Panc1 (cell line): ENCODE results near the gene ZNF433. TPM values are rescaled to one million over a fixed set of nuclear protein-coding genes. Genes with fewer than 3 reads are reported as not detected.

Source experiments
- ATAC-seq: fragments of 200-7000 bp; cut with Tn5 transposase; 2 replicates; pipeline ENCODE4 v1.9.1; 2020; ENCODE audit warnings: mild to moderate bottlenecking, moderate library complexity
- BruUV-seq: library from RNA; stranded (reverse); fragments of 400-500 nt; replicated peaks from 2 replicates; lab custom pipeline; 2021; lab: Mats Ljungman, UMichigan
- CTCF ChIA-PET: fragments of 300-600 bp; sonication (Branson Sonifier 250); formaldehyde crosslinking; loops from one replicate; lab custom pipeline; 2022; ENCODE audit warnings: antibody characterized with exemption; lab: Charles Lee
- POLR2A ChIA-PET: fragments of 300-600 bp; sonication (Branson Sonifier 250); formaldehyde crosslinking; loops from one replicate; lab custom pipeline; 2022; ENCODE audit warnings: antibody characterized with exemption; lab: Charles Lee
- DNase-seq: peaks from one replicate; pipeline ENCODE4 v3.0.0-alpha.2; 2010; ENCODE audit warnings: low read depth, low spot score
- H3K27ac ChIP-seq: 2 replicates; pipeline ENCODE4 v1.5.1; 2011; ENCODE audit warnings: mild to moderate bottlenecking, low read length, inconsistent platforms
- H3K27me3 ChIP-seq: fragments of 200-500 bp; sonication (Bioruptor generic); 2 replicates; pipeline ENCODE4 v1.6.0; 2014; ENCODE audit warnings: low read length, inconsistent platforms; ENCODE audit not compliant: control insufficient read depth, insufficient read depth
- H3K36me3 ChIP-seq: fragments of 200-500 bp; sonication (Bioruptor generic); 2 replicates; pipeline ENCODE4 v1.5.1; 2014; ENCODE audit warnings: inconsistent platforms, mild to moderate bottlenecking, low read length, moderate library complexity; ENCODE audit not compliant: control insufficient read depth, insufficient read depth
- H3K4me1 ChIP-seq: 2 replicates; pipeline ENCODE4 v1.5.1; 2011; ENCODE audit warnings: inconsistent platforms, mild to moderate bottlenecking, low read length, moderate library complexity; ENCODE audit not compliant: control insufficient read depth, insufficient read depth
- H3K4me3 ChIP-seq, 2 experiments: 2 replicates each; pipeline ENCODE4 v1.5.1; 2011 to 2012; ENCODE audit warnings: low read depth in 2 of 2, low read length in 2 of 2, mild to moderate bottlenecking in 2 of 2, inconsistent platforms in 1 of 2, moderate library complexity in 1 of 2
- H3K9me3 ChIP-seq: fragments of 200-500 bp; sonication (Bioruptor generic); 2 replicates; pipeline ENCODE4 v1.5.1; 2014; ENCODE audit warnings: low read depth, mild to moderate bottlenecking, inconsistent platforms, low read length, moderate library complexity; ENCODE audit not compliant: control insufficient read depth, insufficient read depth
- CTCF ChIP-seq: fragments of 450-650 bp; IDR thresholded peaks from 2 replicates; pipeline ENCODE4 v1.5.1; 2017; ENCODE audit warnings: mild to moderate bottlenecking
- POLR2AphosphoS5 ChIP-seq: IDR thresholded peaks from 2 replicates; pipeline ENCODE4 v1.6.1; 2012; ENCODE audit warnings: mild to moderate bottlenecking, low read depth, low read length, moderate library complexity
- REST ChIP-seq, 2 experiments: IDR thresholded peaks; 2 replicates each; pipeline ENCODE4 v1.6.1; 2011 to 2012; ENCODE audit warnings: low read depth in 2 of 2, control low read depth in 1 of 2, low read length in 1 of 2, mild to moderate bottlenecking in 1 of 2, moderate library complexity in 1 of 2; ENCODE audit not compliant: insufficient read depth in 1 of 2
- SIN3A ChIP-seq: IDR thresholded peaks from 2 replicates; pipeline ENCODE4 v1.6.1; 2012; ENCODE audit warnings: low read depth, mild to moderate bottlenecking, low read length, moderate library complexity, borderline replicate concordance; ENCODE audit not compliant: insufficient read depth
- TCF7L2 ChIP-seq: IDR thresholded peaks from 2 replicates; pipeline ENCODE4 v1.6.1; 2011; ENCODE audit warnings: mild to moderate bottlenecking, low read depth, low read length, inconsistent platforms
- in situ Hi-C: cut with HindIII; loops from 2 replicates; pipeline ENCODE4 v1.10.0; 2016; ENCODE audit warnings: low sequenced_read_pairs, low pct_unique_long_range_greater_than_20kb
- intact Hi-C: fragments of 100-400 bp; cut with micrococcal nuclease; formaldehyde crosslinking; loops from one replicate; pipeline ENCODE4 v1.10.0; 2022; ENCODE audit not compliant: unreplicated experiment
- total RNA-seq: library from RNA; stranded (reverse); gene quantifications from one replicate; pipeline ENCODE4 v1.2.1, GENCODE V29; 2021; ENCODE audit not compliant: unreplicated experiment

The ZNF433 gene
- total RNA-seq, 1 experiment from 2014 or later, result 4.7 TPM

- ATAC-seq, result peak; percentile 97
- no peaks in the 10 kb centered on the region for H3K36me3 ChIP-seq
- BruUV-seq, result TSS peak; percentile 95
- peak within 1 kb of the TSS; percentile 68 to 82 for H3K4me3 ChIP-seq
- peaks cover 4% of the 10 kb centered on the region; the same call in 1 of the 2 replicates for H3K9me3 ChIP-seq
- no peak for TF ChIP-seq REST (IDR thresholded peaks at IDR 0.05; ENCODE audit: insufficient read depth in 1 of 2, low read depth in 2 of 2, low read length in 1 of 2)
- TF ChIP-seq POLR2AphosphoS5, result peak; percentile 91
- DNase-seq, result peak; percentile 27
- no peaks in the 10 kb centered on the region for H3K27me3 ChIP-seq
- H3K4me1 ChIP-seq, result no peaks in the 10 kb centered on the region
- H3K27ac ChIP-seq, result peak within 1 kb of the TSS; percentile 77
- ChIA-PET CTCF (interaction anchor here (0.7 kb wide), 1 partner anchor 13 kb away, joined by 12 read pairs; no protein-coding TSS in a partner anchor), POLR2A (no interaction called here)
- intact Hi-C loops (loop anchor here (2.0 kb wide), 1 partner anchor 76 kb away; the partner anchor contains the start of gene ZNF20), in situ Hi-C loops (no loop called here)
Measured at GRCh38 chr19:12064590-12065538, 29.4 kb upstream of the ZNF433 start, which contains the start of gene ZNF844. Gene ZNF844, plus strand, starts transcription at chr19:12064731. Its CDS starts 143 bp downstream, at chr19:12064874.

- intact Hi-C loops, result no loop called here
- in situ Hi-C loops, result no loop called here
Measured at GRCh38 chr19:12055784-12056183, 20.3 kb upstream of the ZNF433 start.

More at GRCh38 chr19:12055784-12056183, 20.3 kb upstream of the ZNF433 start:
- CTCF ChIA-PET, result interaction anchor here (0.6 kb wide), 1 partner anchor 540 kb away, joined by 3 read pairs; no protein-coding TSS in a partner anchor
- TF ChIP-seq SIN3A (no peak), TCF7L2 (no peak), POLR2AphosphoS5 (no peak), CTCF (no peak), REST (IDR thresholded peaks at IDR 0.05; ENCODE audit: insufficient read depth in 1 of 2, low read depth in 2 of 2, low read length in 1 of 2) (no peak)
- ATAC-seq, result no peak
- Histone ChIP-seq H3K36me3 (no peaks in the 10 kb centered on the region), H3K9me3 (no peaks in the 10 kb centered on the region), H3K27ac (no peak overlapping the region), H3K27me3 (no peaks in the 10 kb centered on the region), H3K4me3 (no peak overlapping the region), H3K4me1 (peaks cover 6% of the 10 kb centered on the region; the same call in 1 of the 2 replicates)
- BruUV-seq, result no TSS peak
- DNase-seq, result no peak
- POLR2A ChIA-PET, result no interaction called here
